SU-DHL-6 (cell line): Measurements from ENCODE around the gene AKR7A3.
"Not testable (repeated sequence)": the region's sequence is repeated elsewhere in the genome, so short reads cannot be mapped to it uniquely, and the experiment has no call there.

ENCODE experiments used
- H2AFZ ChIP-seq: fragments of 200-600 bp; sonication (generic); 2 replicates; pipeline ENCODE4 v1.6.1; 2014; ENCODE audit warnings: low read depth, mild to moderate bottlenecking, moderate library complexity, mixed read lengths, antibody characterized with exemption, low read length; ENCODE audit not compliant: severe bottlenecking
- H3F3A ChIP-seq: fragments of 200-600 bp; shearing (Covaris generic); 2 replicates; pipeline ENCODE4 v1.6.0; 2016; ENCODE audit warnings: antibody characterized with exemption, mild to moderate bottlenecking; ENCODE audit not compliant: insufficient read depth
- H3K27ac ChIP-seq: fragments of 200-600 bp; sonication (generic); 2 replicates; pipeline ENCODE4 v1.5.1; 2016; ENCODE audit warnings: low read depth, mild to moderate bottlenecking, low read length, moderate library complexity, mixed read lengths
- H3K27me3 ChIP-seq: fragments of 200-600 bp; sonication (generic), shearing (Covaris generic); 2 replicates; pipeline ENCODE4 v1.6.0; 2014; ENCODE audit warnings: mild to moderate bottlenecking, low read length
- H3K36me3 ChIP-seq: fragments of 200-600 bp; sonication (generic); 2 replicates; pipeline ENCODE4 v1.6.1; 2014; ENCODE audit warnings: mild to moderate bottlenecking, low read length, mixed read lengths
- H3K4me2 ChIP-seq: fragments of 300-600, 200-600 bp; shearing (Covaris generic), sonication (generic); 2 replicates; pipeline ENCODE4 v1.6.0; 2014; ENCODE audit warnings: low read length, low read depth, mild to moderate bottlenecking; ENCODE audit not compliant: poor library complexity, severe bottlenecking
- H3K4me3 ChIP-seq: fragments of 200-600 bp; sonication (generic); 2 replicates; pipeline ENCODE4 v1.5.1; 2014; ENCODE audit warnings: antibody characterized with exemption, low read length, mild to moderate bottlenecking, mixed read lengths; ENCODE audit not compliant: insufficient read depth, poor library complexity, severe bottlenecking
- H3K79me2 ChIP-seq: fragments of 200-600 bp; sonication (generic); 2 replicates; pipeline ENCODE4 v1.6.1; 2014; ENCODE audit warnings: mild to moderate bottlenecking, low read length, moderate library complexity; ENCODE audit not compliant: insufficient read depth
- H3K9ac ChIP-seq: fragments of 200-600 bp; sonication (generic); 2 replicates; pipeline ENCODE4 v1.7.0; 2014; ENCODE audit warnings: mild to moderate bottlenecking, low read length
- H3K9me2 ChIP-seq: fragments of 200-600 bp; sonication (generic); replicated peaks from 2 replicates; pipeline ENCODE4 v1.6.1; 2014; ENCODE audit warnings: low read length; ENCODE audit not compliant: insufficient read depth
- H3K9me3 ChIP-seq: fragments of 200-600 bp; sonication (generic); 2 replicates; pipeline ENCODE4 v1.6.1; 2014; ENCODE audit warnings: low read length, mixed read lengths; ENCODE audit not compliant: insufficient read depth
- H4K20me1 ChIP-seq: fragments of 200-600 bp; sonication (generic); 2 replicates; pipeline ENCODE4 v1.6.1; 2014; ENCODE audit warnings: low read depth, mild to moderate bottlenecking, antibody characterized with exemption, low read length, moderate library complexity, mixed read lengths
- EZH2phosphoT487 ChIP-seq: fragments of 200-600 bp; sonication (generic), shearing (Covaris generic); conservative IDR thresholded peaks from 2 replicates; pipeline ENCODE4 v1.6.1; 2018; ENCODE audit warnings: mild to moderate bottlenecking, antibody characterized with exemption, low read length, moderate library complexity, mixed read lengths
- TF ChIP-seq, protein P1 (sequence below): fragments of 200-600 bp; sonication (generic); IDR thresholded peaks from one replicate; pipeline ENCODE4 v1.5.1; 2017; ENCODE audit warnings: antibody characterized with exemption, mild to moderate bottlenecking, low read length, moderate library complexity; ENCODE audit not compliant: insufficient read depth, poor library complexity, severe bottlenecking

Gene AKR7A3

DNA sequence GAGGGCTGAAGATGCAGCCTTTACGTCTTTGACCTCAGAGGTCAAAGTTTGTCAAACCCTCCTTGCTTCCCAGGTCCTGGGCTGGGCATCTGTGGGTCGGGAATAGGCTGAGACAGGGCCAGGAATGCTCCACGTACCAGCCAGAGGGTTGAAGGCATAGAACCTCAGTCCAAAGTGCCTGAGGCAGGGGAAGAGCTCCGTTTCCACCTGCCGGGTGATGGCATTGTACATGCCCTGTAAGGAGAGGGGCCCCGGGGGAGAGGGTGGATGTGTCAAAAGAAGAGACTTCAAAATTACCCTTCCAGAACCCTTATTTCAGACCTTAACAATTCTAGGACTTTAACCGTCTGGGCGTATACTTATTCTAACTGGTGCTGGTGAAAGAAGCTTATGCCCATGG, 3.7 kb downstream of the AKR7A3 start:
- Histone ChIP-seq H2AFZ (no peak overlapping the region), H3K27ac (no peak overlapping the region), H3K9ac (no peak overlapping the region), H3K4me3 (no peak overlapping the region), H3F3A (no peaks in the 10 kb centered on the region), H4K20me1 (no peaks in the 10 kb centered on the region), H3K4me2 (no peak overlapping the region), H3K9me2 (no peaks in the 10 kb centered on the region), H3K9me3 (no peaks in the 10 kb centered on the region), H3K79me2 (no peaks in the 10 kb centered on the region), H3K27me3 (no peaks in the 10 kb centered on the region), H3K36me3 (no peaks in the 10 kb centered on the region)
- TF ChIP-seq, protein P1, sequence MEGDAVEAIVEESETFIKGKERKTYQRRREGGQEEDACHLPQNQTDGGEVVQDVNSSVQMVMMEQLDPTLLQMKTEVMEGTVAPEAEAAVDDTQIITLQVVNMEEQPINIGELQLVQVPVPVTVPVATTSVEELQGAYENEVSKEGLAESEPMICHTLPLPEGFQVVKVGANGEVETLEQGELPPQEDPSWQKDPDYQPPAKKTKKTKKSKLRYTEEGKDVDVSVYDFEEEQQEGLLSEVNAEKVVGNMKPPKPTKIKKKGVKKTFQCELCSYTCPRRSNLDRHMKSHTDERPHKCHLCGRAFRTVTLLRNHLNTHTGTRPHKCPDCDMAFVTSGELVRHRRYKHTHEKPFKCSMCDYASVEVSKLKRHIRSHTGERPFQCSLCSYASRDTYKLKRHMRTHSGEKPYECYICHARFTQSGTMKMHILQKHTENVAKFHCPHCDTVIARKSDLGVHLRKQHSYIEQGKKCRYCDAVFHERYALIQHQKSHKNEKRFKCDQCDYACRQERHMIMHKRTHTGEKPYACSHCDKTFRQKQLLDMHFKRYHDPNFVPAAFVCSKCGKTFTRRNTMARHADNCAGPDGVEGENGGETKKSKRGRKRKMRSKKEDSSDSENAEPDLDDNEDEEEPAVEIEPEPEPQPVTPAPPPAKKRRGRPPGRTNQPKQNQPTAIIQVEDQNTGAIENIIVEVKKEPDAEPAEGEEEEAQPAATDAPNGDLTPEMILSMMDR: no peak
- no peak for TF ChIP-seq EZH2phosphoT487

GRCh38 chr1:19283891-19284290, 4.7 kb downstream of the AKR7A3 start:
- no peak overlapping the region for H2AFZ ChIP-seq
- H3F3A ChIP-seq: no peaks in the 10 kb centered on the region
- TF ChIP-seq, protein P1: no peak
- TF ChIP-seq EZH2phosphoT487: no peak
- no peak overlapping the region for H3K27ac ChIP-seq
- H3K36me3 ChIP-seq: no peaks in the 10 kb centered on the region
- no peaks in the 10 kb centered on the region for H3K27me3 ChIP-seq
- H3K4me3 ChIP-seq: no peak overlapping the region
- no peak overlapping the region for H3K4me2 ChIP-seq
- no peaks in the 10 kb centered on the region for H3K9me2 ChIP-seq
- H3K9me3 ChIP-seq: no peaks in the 10 kb centered on the region
- no peaks in the 10 kb centered on the region for H4K20me1 ChIP-seq
- H3K9ac ChIP-seq: no peak overlapping the region
- H3K79me2 ChIP-seq: no peaks in the 10 kb centered on the region

DNA sequence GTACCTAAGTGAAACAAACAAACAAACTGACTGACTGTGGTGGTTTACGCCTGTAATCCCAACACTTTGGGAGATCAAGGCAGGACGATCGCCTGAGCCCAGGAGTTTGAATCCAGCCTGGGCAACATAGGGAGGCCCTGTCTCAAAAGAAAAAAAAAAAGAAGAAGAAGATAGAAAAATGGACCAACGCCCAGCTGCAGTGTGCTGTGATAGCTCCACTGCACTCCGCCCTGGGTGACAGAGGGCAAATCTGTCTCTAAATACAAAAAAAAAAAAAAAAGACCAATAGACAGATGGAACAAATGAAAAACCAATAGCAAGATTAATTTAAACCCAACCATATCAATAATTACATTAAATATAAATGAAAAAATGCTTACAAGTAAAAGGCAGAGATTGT, 13.9 kb downstream of the AKR7A3 start:
- H4K20me1 ChIP-seq: no peaks in the 10 kb centered on the region
- H3F3A ChIP-seq: no peaks in the 10 kb centered on the region
- no peaks in the 10 kb centered on the region for H3K27me3 ChIP-seq
- H3K9me3 ChIP-seq: no peaks in the 10 kb centered on the region
- no peak overlapping the region for H3K9ac ChIP-seq
- no peaks in the 10 kb centered on the region for H3K79me2 ChIP-seq
- no peaks in the 10 kb centered on the region for H3K36me3 ChIP-seq
- H2AFZ ChIP-seq: no peak overlapping the region
- no peak overlapping the region for H3K4me2 ChIP-seq
- no peak overlapping the region for H3K27ac ChIP-seq
- no peak overlapping the region for H3K4me3 ChIP-seq
- H3K9me2 ChIP-seq: no peaks in the 10 kb centered on the region
- no peak for TF ChIP-seq EZH2phosphoT487
- TF ChIP-seq, protein P1: no peak

DNA sequence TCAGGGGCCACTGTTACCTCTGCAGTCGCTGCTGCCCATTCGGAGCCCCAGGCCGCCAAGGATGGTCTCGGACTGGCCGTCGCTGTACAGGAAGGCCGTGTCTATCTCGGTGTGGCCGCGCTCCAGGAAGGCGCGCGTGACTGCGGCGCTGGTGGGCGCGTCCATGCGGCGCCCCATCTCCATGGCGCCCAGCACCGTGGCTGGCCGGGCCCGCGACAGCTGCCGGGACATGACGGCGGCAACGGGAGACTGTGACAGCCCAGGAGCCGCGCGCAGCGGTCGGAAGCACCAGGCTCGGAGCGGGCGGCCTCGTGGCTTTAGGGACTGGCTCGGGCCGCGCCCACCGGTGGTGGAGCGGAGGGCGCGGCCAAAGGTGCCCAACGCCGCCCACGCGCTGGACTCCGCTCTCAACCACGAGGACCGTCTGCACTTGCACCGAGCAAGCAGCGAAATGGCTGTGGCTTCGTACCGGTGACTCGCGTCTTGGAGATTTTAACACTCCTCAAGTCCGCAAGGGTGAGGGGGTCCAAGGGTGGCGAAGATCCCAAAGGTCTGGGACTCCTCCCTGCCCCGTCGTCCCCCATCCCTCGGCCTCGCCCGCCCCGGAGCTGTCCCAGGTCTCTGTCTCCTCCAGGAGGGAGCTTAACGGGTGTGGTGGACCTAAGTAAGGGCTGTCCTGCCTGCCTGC, 14.6 kb downstream of the AKR7A3 start:
- H3K27ac ChIP-seq, H3K4me2 ChIP-seq, H3K4me3 ChIP-seq, H3K9ac ChIP-seq, H3K9me3 ChIP-seq, H3F3A ChIP-seq, H3K27me3 ChIP-seq, H2AFZ ChIP-seq, H4K20me1 ChIP-seq, H3K79me2 ChIP-seq, H3K9me2 ChIP-seq, H3K36me3 ChIP-seq: not testable (repeated sequence)
